Effector memory CD8-positive, alpha-beta T cell (primary cell): Measurements from ENCODE around the gene IPO4.
A peak's percentile ranks its signal among the peaks of the same experiment; 100 is the strongest.

Experiments
- ATAC-seq: fragments of 150-1000 bp; cut with Tn5 transposase; replicated peaks from 2 replicates; pipeline ENCODE4 v1.10.0; 2021; ENCODE audit warnings: mild to moderate bottlenecking, moderate library complexity
- DNase-seq, 3 experiments: peaks; one replicate each; pipeline ENCODE4 v3.0.0; 2021
- H3K27ac Mint-ChIP-seq, 2 donors: one replicate each; pipeline ENCODE4 v1.8.0; 2022; ENCODE audit warnings: mild to moderate bottlenecking in 2 of 2, mixed read lengths in 2 of 2, moderate library complexity in 2 of 2
- H3K27me3 Mint-ChIP-seq, 2 donors: one replicate each; pipeline ENCODE4 v1.8.0; 2022; ENCODE audit warnings: mixed read lengths in 2 of 2
- H3K36me3 Mint-ChIP-seq: one replicate; pipeline ENCODE4 v1.8.0; 2022; ENCODE audit warnings: mild to moderate bottlenecking, moderate library complexity, mixed read lengths; ENCODE audit not compliant: insufficient read depth
- H3K4me1 Mint-ChIP-seq, 2 donors: one replicate each; pipeline ENCODE4 v1.8.0; 2022; ENCODE audit warnings: low read depth in 2 of 2, mixed read lengths in 2 of 2
- H3K4me3 Mint-ChIP-seq, 2 donors: one replicate each; pipeline ENCODE4 v1.8.0; 2022; ENCODE audit warnings: mild to moderate bottlenecking in 2 of 2, mixed read lengths in 2 of 2, moderate library complexity in 2 of 2
- H3K9me3 Mint-ChIP-seq, 2 donors: one replicate each; pipeline ENCODE4 v1.8.0; 2022; ENCODE audit warnings: mixed read lengths in 2 of 2

IPO4 gene

DNA sequence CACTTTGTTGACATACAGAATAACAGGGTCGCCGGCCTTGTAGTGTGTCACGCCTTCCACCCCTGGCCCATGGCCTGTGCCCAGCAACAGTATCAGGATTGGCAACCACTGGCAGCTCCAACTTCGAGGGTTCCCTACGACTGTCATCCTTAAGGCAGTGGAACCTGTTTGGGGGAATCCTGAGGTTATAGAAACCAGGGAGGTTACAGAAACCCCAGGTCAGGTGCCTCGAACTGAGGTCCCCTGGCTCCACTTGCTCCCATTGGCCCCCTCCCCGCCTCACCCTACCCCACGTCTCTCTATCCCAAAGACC is 6.2 kb upstream of the IPO4 start:
- Mint-ChIP-seq H3K27ac (peak overlapping the region; percentile 99 to 100), H3K36me3 (peaks cover 60% of the 10 kb centered on the region), H3K4me1 (peaks cover 30 to 37% of the 10 kb centered on the region in 2 donors)

GRCh38 chr14:24194186-24194872 is 5.7 kb upstream of the IPO4 start:
- Mint-ChIP-seq H3K27me3 (no peaks in the 10 kb centered on the region), H3K9me3 (no peaks in the 10 kb centered on the region), H3K36me3 (peaks cover 60% of the 10 kb centered on the region), H3K4me1 (peaks cover 31 to 37% of the 10 kb centered on the region in 2 donors), H3K4me3 (peak overlapping the region; percentile 92 to 93), H3K27ac (peak overlapping the region; percentile 99 to 100)
- no peak for ATAC-seq
- DNase-seq: no peak

More for the DNA sequence above, 6.2 kb upstream of the IPO4 start:
- Mint-ChIP-seq H3K27me3 (no peaks in the 10 kb centered on the region), H3K4me3 (peak overlapping the region; percentile 92 to 93), H3K9me3 (no peaks in the 10 kb centered on the region)
- DNase-seq: no peak
- ATAC-seq: no peak

- Mint-ChIP-seq H3K27ac (peak overlapping the region; percentile 80 to 99), H3K4me1 (peaks cover 28 to 35% of the 10 kb centered on the region in 2 donors), H3K27me3 (no peaks in the 10 kb centered on the region), H3K9me3 (no peaks in the 10 kb centered on the region), H3K36me3 (peaks cover 66% of the 10 kb centered on the region), H3K4me3 (no peak overlapping the region)
- ATAC-seq (no peak), DNase-seq (no peak)
Observed at GRCh38 chr14:24192933-24193332, 4.3 kb upstream of the IPO4 start.

- Mint-ChIP-seq H3K4me1 (peaks cover 28 to 30% of the 10 kb centered on the region in 2 donors), H3K36me3 (peaks cover 61% of the 10 kb centered on the region)
Observed at GRCh38 chr14:24190416-24190815, 1.8 kb upstream of the IPO4 start.

DNA sequence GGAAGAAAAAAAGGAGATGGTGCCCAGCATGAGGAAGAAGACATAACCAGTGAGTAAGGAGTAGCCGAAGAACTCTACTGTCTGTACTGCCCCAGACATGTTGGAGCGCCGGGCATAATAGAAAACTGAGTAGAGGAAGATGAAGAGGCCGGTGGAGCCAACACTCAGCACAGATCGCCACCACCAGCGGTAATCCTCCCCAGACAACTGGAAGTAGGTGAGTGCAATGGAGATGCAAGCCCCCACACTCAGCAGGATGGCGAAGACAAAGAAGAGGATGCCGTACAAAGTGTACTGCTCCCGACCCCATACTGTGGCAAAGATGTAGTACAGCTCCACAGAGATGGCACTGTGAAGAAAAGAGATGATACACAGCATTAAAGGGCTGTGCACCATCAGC is 844 bp upstream of the IPO4 start:
- Mint-ChIP-seq H3K4me1 (peaks cover 22 to 24% of the 10 kb centered on the region in 2 donors), H3K36me3 (peaks cover 60% of the 10 kb centered on the region)

More at GRCh38 chr14:24190416-24190815, 1.8 kb upstream of the IPO4 start:
- Mint-ChIP-seq H3K27ac (peak overlapping the region in 1 of 2 donors; percentile 91), H3K27me3 (no peaks in the 10 kb centered on the region), H3K9me3 (no peaks in the 10 kb centered on the region), H3K4me3 (no peak overlapping the region)
- DNase-seq: no peak
- ATAC-seq: no peak

DNA sequence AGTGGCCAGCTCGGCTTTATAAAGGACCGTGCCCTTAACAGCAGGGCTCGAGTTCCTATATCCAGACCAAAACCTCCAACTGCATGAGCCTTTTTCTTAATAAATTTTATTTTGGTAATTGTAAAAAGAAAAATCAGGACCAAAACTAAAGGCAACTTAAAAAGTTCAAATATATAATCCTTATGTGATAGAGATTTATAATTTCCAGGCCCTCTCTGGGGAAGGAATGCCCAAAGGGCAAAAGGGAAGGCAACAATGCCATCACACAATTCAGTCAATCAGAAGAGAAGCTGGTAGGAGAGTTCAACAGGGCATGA is 401 bp upstream of the IPO4 start:
- Mint-ChIP-seq H3K4me3 (peak overlapping the region; percentile 83 to 88), H3K4me1 (peaks cover 21% of the 10 kb centered on the region in 2 donors), H3K36me3 (peaks cover 60% of the 10 kb centered on the region), H3K27me3 (no peaks in the 10 kb centered on the region), H3K9me3 (no peaks in the 10 kb centered on the region), H3K27ac (peak overlapping the region; percentile 85 to 91)
- ATAC-seq: no peak
- no peak for DNase-seq

More for the DNA sequence above, 844 bp upstream of the IPO4 start:
- Mint-ChIP-seq H3K27me3 (no peaks in the 10 kb centered on the region), H3K4me3 (no peak overlapping the region), H3K27ac (peak overlapping the region; percentile 85 to 91), H3K9me3 (no peaks in the 10 kb centered on the region)
- ATAC-seq (no peak), DNase-seq (no peak)

- Mint-ChIP-seq H3K4me3 (peak overlapping the region; percentile 83 to 88), H3K36me3 (peaks cover 70% of the 10 kb centered on the region), H3K9me3 (no peaks in the 10 kb centered on the region), H3K27me3 (no peaks in the 10 kb centered on the region), H3K4me1 (peaks cover 20% of the 10 kb centered on the region in 2 donors), H3K27ac (peak overlapping the region; percentile 89 to 91)
- DNase-seq (no peak), ATAC-seq (no peak)
Observed at GRCh38 chr14:24187539-24187915, 1.1 kb downstream of the IPO4 start.

- Mint-ChIP-seq H3K27ac (peak overlapping the region; percentile 51 to 89), H3K36me3 (peaks cover 72% of the 10 kb centered on the region), H3K27me3 (no peaks in the 10 kb centered on the region), H3K9me3 (no peaks in the 10 kb centered on the region), H3K4me3 (peak overlapping the region; percentile 83 to 88), H3K4me1 (peaks cover 14 to 18% of the 10 kb centered on the region in 2 donors)
- no peak for DNase-seq
- ATAC-seq: no peak
Observed at GRCh38 chr14:24186831-24187538, 1.6 kb downstream of the IPO4 start.

- no peaks in the 10 kb centered on the region for H3K27me3 Mint-ChIP-seq
- peak overlapping the region in 1 of 2 donors; percentile 26 for H3K27ac Mint-ChIP-seq
- H3K9me3 Mint-ChIP-seq: no peaks in the 10 kb centered on the region
- H3K36me3 Mint-ChIP-seq: peaks cover 72% of the 10 kb centered on the region
- peaks cover 18 to 21% of the 10 kb centered on the region in 2 donors for H3K4me1 Mint-ChIP-seq
- ATAC-seq (no peak), DNase-seq (no peak)
- H3K4me3 Mint-ChIP-seq: no peak overlapping the region
Observed at GRCh38 chr14:24185741-24186140, 2.9 kb downstream of the IPO4 start.

GRCh38 chr14:24185026-24185425 is 3.6 kb downstream of the IPO4 start:
- Mint-ChIP-seq H3K9me3 (no peaks in the 10 kb centered on the region), H3K27me3 (no peaks in the 10 kb centered on the region), H3K4me3 (no peak overlapping the region), H3K36me3 (peaks cover 76% of the 10 kb centered on the region), H3K27ac (peak overlapping the region in 1 of 2 donors; percentile 79), H3K4me1 (peaks cover 19 to 21% of the 10 kb centered on the region in 2 donors)
- DNase-seq (no peak), ATAC-seq (no peak)

DNA sequence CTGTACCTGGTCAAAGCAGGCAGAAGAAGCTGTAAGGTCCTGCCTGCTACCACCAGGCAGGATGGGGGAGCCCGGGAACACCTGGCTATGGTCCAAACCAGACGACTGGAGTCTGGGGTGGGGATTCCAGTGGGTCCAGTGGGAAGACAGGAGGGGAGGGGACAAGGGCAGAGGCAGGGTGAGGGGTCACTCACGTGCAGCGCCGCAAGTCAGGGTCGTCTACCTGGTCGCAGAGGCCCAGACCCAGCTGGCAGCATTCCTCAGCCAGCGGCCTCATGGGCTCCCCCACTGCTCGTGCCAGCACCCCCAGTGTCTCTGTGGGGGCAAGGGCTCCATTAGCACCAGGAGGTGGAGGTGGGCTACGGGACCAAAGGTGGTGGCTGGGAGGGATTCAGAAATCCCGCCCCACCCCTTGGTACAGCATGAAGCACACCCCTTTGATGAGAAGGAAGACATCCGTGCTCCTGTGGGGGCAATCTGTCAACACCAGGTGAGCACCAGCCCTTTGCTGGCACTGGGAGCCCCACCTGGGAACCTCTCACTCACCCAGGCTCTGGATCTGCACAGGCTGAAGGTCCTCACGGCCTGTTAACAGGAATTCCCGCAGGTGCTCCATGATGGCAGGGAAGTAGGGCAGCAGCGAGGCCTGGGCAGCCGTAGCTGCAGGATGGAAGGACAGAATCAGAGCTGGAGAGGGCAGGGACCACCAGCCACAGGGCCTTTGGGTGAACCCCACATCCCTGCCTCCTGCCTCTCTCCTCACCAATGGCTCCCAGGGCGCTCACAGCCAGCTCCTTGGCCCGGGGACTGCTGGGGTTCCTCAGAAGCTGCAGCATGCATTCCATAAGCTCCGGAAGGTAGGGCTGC is 4.3 kb downstream of the IPO4 start:
- H3K4me3 Mint-ChIP-seq: no peak overlapping the region
- no peaks in the 10 kb centered on the region for H3K27me3 Mint-ChIP-seq

GRCh38 chr14:24183014-24183481 is 5.6 kb downstream of the IPO4 start:
- peaks cover 81% of the 10 kb centered on the region for H3K36me3 Mint-ChIP-seq
- H3K4me3 Mint-ChIP-seq: no peak overlapping the region
- ATAC-seq: no peak
- peaks cover 10 to 15% of the 10 kb centered on the region in 2 donors for H3K4me1 Mint-ChIP-seq
- H3K27me3 Mint-ChIP-seq: no peaks in the 10 kb centered on the region
- DNase-seq: no peak
- H3K9me3 Mint-ChIP-seq: no peaks in the 10 kb centered on the region
- peak overlapping the region; percentile 45 to 82 for H3K27ac Mint-ChIP-seq

More for the DNA sequence above, 4.3 kb downstream of the IPO4 start:
- Mint-ChIP-seq H3K36me3 (peaks cover 80% of the 10 kb centered on the region), H3K27ac (peak overlapping the region in 1 of 2 donors; percentile 79), H3K9me3 (no peaks in the 10 kb centered on the region), H3K4me1 (peaks cover 18 to 20% of the 10 kb centered on the region in 2 donors)
- DNase-seq (no peak), ATAC-seq (no peak)

GRCh38 chr14:24182110-24182882 is 6.3 kb downstream of the IPO4 start:
- no peak overlapping the region for H3K4me3 Mint-ChIP-seq
- H3K4me1 Mint-ChIP-seq: peaks cover 4 to 8% of the 10 kb centered on the region in 2 donors
- ATAC-seq: no peak
- H3K9me3 Mint-ChIP-seq: no peaks in the 10 kb centered on the region
- H3K36me3 Mint-ChIP-seq: peaks cover 79% of the 10 kb centered on the region
- peak overlapping the region; percentile 71 to 82 for H3K27ac Mint-ChIP-seq
- no peaks in the 10 kb centered on the region for H3K27me3 Mint-ChIP-seq
- DNase-seq: no peak
